Stimulated activated CD8-positive, alpha-beta memory T cell treated with anti-CD3 and anti-CD28 coated beads, Interleukin-7, amount 100 ng/mL, for 48 hours (primary cell): ENCODE measurements around the gene TNIK.
"Not testable (repeated sequence)": the region's sequence is repeated elsewhere in the genome, so short reads cannot be mapped to it uniquely, and the experiment has no call there.

ENCODE experiments used
- DNase-seq, 2 donors: peaks; one replicate each; pipeline ENCODE4 v3.0.0-alpha.2; 2020; ENCODE audit warnings: low read depth in 1 of 2; ENCODE audit errors: extremely low read depth in 1 of 2

The TNIK gene

DNA sequence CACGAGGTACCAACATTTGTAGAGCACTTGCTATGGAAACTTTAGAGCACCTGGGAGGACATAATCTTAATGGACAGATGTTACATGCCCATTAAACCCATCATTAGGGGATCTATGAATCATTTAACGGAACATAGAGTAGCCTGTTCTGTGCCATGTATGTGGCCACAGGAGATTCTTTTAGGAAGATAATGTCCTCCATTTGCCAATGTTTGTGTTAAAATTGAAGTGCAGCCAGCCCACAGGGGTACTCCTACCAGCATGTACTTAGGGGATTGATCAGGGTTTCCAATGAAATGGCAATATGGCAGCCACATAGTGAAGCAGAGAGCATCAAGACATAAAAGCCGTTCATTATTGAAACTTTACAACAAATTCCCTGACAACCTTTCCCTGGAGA lies 70.7 kb downstream of the TNIK start:
- no peak for DNase-seq

DNA sequence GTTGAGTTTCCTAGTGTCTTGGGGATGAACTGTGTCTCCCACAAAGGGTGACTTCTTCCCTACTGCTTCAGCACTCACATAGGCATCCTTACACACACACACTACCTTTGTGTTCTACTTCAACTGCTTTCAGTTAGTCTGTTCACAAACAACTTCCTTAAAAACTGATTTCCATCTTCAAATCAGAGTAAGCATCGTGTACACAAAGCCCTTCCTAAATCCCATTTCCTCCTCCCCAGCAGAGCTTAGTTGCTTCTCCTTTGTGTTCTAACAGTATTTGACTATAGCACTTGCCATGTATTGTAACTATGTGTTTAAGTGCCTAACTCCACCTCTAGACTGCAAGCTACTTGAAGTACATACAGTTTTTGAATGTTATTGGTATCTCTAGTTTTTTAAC lies 71.7 kb downstream of the TNIK start:
- DNase-seq = no peak

DNA sequence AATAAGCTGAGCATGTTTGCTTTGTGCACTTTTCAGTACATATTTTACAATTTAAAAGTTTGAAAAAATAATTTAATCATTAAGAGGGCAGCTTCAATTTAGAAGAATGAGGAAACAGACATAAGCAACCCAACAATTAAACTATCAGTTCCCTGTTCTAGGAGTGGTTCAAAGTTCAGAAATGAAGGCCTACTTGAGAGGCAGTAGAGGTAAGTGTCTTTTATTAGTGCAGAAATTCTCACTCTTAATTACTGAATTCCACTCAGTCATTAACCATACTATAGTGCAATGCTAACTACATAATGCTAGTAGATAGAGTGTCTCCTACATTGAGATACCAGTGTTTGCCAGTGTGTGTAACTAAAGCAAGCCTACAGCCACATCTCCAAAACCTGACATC lies 73.1 kb downstream of the TNIK start:
- DNase-seq = no peak

DNA sequence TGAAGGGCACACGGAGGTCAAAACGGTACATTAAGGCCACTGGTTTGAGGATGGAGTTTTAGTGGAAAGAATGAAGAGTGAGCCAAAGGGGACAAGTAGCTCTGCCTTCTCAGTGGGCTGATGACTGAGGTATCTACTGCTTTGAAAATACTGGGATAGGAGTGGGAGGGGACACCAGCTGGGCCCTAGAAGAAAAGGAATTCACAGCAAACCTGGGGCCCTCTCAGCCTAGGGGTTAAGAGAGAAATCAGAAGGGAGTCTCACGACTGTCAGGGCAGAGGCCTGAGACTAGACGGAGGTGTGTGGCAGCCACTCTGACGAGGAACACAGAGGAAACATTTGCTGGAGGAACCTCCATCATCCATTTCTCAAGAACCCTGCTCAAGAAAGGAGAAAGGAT lies 75.1 kb downstream of the TNIK start:
- DNase-seq = no peak

DNA sequence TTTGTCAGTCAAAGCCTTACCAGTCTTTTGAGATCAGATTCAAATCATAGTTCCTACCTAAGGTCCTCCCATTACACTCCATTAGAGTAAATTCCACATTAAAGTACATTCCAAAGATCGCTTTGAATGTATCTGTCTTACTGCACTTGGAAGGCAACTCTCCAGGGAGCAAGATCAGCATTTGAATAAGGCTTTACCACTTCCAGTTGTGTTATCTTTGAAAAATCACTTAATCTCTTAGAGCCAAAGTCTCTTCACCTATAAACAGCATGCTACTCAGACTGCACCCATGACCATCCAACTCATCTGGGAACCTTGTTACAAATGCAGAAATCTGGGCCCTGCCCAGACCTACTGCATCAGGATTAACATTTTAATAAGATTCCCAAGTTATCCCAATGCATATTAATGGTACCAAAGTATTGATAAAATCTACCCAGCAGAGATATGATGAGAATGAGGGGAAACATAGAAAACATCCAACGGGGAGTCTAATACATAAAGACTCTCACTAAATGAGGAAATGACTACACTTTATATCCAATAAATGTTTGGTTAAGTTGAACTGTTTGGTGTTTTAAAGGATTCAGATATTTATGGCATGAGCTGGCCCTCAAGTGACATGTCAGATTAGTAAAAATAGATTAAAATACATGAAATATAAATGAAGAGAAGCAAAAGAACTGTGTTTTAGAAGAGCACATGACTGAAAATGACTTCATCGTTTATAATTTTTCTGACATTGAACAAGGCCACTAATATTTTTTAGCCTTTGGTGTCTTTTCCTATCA lies 75.9 kb downstream of the TNIK start:
- DNase-seq = no peak

DNA sequence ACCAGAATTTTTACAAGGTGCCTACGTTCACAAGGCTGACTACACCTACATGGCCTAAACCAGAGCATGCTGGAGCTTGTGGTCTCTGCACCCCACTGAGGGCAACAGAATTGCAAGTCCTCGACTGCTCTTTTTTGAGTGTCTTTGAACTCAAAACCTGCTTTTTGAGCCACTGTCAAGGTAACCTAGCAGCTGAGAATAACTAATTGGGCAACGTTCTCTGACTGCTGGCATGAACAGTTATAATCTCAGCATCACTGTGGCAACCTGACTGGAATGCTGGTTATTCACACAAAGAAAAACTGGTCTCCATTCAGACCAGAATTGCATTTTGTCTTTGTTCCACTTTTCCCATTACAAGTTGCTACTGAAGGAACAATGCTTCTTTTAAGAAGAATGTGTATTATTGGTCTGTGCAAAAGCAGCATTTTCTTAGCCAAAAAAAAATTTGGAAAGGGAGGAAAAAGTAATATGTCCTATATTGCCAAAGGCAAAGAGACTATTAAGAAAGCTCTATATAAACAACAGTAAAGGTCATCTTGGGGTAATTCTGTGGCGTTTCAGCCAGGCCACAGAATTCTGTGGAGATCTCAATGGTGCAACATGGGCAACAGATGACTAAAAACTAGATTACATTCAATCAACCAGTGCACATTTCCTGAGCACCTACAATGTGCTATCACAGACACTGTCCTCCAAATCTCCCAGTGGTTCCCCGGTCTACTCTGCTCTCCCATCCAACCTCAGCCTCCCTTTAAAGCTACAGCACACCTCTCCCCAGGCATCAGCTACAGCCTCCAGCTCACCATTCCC lies 76.8 kb downstream of the TNIK start:
- DNase-seq = no peak

DNA sequence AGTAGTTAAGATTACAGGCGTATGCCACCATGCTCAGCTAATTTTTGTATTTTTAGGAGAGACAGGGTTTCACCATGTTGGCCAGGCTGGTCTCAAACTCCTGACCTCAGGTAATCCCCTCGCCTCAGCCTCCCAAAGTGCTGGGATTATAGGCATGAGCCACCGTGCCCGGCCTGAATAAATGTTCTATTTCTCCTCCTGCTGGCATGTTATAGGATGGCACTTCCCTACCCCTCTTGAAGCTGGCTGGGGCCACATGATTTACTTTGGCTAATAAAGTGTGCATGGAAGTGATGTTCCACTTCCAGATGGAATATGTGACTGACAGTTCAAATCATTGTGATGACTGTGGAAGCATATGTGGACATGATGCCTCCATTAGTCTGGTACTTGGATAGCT lies 77.9 kb downstream of the TNIK start:
- not testable (repeated sequence) for DNase-seq

DNA sequence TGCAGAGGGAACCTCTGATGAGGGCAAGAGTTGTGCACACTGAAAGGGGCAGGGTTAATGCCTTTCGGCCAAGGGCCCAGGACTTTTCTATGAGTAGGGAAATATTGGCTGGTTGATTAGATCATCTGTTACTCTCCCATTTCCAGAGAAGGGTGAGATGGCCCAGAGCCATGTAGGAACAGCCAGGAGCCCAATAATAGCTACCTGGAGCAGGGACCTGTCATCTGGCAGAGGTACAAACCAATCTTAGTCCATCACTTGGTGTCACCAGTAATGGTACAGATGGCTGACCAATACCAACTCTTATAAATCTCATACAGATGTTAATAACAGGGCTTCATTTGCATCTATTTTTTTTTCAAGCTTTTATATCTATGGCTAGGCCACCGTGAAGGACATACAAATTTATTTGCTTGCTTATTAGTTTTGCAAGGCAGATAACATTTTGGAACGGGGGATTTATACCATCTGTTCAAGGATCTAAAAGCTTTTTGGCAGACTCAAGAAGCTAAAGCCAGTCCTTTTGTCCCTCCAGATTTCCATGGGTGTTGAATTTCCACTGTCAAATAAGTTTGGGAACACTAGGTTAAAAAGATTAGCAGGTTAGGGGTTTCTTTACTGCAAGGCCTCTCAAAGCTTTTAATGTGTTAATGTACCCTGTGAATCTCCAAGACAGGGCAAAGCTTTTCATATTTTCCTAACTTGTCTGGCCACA lies 79.3 kb downstream of the TNIK start:
- no peak for DNase-seq

DNA sequence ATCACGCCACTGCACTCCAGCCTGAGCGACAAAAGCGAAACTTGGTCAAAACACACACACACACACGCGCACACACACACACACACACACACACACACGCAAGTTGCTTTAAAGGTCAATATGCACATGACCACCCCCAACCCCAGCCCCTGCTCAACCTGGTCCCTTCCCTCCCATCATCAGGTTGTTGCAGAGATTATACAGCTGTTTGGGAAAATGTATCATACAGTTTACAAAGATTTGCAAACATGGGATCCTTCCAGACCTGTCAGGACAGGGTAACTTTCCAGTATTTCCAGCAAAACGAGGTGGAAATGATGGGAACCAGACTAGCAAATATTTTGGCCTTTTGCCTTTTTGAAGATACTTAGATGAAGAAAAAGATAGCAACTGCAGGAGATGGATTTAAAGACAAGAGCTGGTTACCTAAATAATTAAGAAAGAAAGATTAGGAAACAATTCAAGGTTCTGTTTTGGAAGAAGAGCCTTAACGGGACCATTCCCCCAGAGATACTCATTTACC lies 80.2 kb downstream of the TNIK start:
- DNase-seq = no peak

DNA sequence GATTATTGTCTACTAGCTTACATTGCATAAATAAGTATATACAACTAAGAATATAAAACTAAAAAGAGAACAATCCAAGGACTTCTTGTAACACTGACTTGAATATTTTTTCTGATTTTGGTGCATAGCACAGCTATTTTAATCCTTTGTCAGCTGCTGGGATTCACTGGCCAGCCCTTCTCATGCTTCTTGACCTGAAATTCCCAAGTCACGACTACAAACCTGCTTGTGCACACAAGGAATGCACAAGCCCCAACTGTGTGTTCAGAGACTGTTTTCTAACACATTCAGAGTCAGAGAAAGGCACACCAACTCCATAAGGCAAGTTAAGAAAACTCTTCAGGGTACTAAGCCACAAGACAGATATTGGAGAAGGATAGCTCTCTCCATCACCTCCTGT lies 80.9 kb downstream of the TNIK start:
- DNase-seq = no peak

DNA sequence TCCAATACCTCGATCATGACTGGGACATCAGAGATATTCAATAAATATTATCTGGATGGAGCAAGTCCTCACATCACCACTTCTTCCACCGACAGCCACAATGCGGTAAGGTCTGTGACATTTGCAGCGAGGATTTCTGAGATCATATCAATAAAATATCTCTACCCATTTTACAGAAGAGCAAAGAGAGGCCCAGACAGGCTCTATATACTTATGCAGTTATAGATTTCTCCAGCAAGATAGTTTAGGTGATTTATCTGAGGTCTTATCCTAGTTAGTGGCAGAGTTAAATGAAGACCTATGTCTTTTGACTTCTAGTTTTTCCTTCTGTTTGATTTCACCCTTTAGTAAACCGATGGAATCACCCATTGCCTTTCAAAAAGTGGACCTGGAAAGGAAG lies 81.6 kb downstream of the TNIK start:
- no peak for DNase-seq

DNA sequence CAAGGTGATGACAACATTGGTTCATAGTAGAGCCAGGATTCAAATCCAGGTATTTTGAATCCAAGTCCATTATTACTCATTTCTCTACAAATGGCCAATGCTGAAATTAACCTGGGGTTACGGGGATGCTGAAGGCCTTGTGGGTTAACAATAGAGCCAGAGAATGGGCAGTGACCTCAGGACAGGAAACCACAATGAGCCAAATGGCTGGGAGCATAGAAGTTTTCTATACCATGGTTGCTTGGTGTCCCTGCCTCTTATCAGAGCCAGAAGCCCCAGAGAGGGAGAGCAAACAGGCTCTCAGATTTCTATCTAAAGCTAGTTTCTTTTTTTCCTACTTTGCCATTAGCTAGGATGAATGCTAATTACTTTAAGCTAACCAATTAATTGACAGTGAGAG lies 82.3 kb downstream of the TNIK start:
- DNase-seq = no peak

DNA sequence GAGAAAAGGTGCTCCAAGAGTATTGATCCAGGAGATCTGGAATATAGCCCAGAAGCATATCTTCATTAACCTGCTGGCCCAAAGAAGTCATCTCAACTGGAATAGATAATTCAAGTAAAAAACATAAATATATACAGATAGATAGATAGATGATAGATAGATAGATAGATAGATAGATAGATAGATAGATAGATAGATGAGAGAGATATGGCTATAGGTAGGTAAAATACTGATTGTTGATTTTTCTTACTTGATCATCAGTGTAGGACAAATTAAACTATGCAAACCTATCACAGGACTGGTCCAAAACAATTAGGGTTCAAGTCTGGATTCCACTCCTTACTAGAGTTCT lies 83.6 kb downstream of the TNIK start:
- no peak for DNase-seq

DNA sequence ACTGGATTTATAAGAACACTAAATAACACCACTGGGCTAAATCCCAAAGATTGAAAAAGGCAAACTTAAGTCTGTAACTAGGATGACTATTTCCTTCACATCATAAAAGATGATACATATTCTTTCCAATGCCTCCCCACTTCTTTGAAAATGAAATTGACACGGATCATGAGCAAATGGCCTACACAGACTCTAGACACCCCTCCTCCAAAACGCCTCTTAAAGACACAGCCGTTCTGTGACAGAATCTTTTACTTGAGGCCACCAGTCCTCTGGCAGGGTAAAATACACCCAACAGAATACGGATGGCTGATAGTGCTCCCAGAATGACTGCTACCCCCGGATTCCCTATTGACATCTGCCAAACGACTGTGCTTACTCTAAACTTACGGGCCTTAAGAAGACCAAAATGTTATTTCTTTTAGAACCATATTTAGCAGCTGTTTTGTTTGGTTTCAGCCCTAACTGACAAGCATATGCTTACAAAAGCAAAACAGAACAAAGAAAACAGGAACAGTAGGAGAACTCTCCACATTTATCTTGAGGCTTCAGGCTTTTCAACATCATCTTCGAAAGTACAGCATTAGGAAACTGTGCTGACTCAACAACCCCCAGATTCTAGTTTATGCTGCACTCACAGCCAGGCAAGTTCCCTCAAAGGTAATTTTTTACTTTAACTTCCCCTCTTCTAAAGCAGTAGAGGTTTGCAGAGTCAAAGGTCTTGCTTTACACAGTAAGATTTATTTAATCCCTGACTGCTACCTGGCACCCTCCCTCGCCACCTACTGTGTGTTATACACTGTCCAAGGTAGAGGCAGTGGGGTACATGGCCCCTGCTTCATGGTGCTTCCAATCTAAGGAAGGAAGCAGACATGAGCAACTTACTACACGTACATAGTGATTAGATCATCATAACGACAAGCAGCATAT lies 84.3 kb downstream of the TNIK start:
- DNase-seq = no peak

DNA sequence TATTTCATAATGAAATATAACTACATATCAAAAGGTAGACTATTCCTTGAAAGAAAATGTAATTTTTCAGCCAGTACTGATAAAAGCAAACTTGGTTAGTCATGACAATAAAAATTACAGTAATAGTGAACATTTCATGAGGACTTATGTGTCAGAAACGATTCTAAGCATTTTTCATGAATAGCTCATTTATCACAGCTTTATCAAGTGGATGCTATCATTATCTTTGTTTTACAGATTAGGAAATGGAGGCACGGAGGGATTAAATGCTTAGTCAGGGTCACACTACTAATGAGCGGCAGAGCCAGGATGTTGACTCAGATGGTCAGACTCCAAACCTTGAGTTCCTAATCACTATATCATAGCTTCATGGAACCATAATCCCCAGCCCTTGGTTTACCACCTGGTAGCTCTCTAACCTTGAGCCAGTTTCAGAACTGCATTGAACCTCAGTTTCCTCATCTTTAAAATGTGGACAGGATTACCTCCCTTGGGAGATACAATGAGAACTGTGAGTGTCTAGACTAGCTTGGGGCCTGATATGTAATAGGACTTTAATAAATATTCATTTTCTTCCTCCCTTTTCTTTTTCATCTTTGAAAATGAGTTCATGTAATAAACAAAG lies 85.4 kb downstream of the TNIK start:
- no peak for DNase-seq

DNA sequence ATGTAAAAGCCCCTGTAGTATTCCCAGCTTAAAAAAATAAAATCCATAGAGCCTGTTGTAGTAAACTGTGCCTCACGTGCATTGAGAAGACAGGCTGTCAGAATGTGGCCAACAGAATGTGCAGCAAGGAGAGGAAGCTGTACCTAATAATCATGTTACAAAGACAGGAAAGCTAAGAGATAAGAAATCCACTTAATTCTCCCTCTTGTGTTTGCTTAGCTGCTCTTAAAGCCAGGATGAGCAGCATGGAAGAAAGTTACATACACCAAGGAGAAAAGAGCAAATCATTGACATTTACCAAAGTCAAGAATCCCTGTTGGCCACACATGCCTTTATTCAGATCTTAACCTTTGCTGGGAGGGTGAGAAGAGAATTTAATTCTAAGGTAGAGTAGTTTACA lies 85.9 kb downstream of the TNIK start:
- no peak for DNase-seq

DNA sequence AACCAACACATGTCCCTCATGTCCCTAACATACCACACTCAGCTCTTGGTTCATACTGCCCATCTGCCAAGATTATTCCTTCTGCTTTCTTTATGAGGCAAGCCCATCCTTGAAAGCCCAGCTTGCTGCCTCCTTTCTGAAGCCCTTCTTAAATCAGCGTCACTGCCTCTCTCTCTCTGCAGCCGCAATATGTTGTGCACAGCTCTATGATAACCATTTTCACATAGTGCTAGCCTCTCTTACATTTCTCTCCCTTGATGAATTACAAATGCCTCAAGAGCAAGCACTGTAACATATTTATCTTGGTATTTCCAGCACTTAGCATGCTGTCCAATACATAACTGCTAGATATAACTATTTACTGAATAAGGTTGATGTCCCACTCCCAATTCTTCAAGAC lies 86.5 kb downstream of the TNIK start:
- no peak for DNase-seq

DNA sequence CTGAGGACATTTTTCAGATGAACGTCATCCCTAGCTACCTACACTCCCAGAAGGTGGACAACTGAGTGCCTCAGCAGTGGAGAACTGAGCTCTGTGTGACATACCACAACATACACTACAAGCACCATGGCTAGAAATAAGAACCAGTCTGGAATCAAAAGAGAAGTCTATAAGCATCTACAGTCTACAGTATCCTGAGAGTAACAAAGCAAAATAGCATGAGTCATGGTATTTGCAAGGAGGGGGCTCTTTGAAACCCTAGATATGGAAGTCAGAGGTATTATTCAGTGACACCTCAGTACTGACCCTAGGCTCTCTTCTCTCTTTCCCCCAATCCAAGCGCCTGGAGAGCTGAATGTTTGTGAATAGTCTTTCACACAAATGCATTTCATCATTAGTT lies 87.5 kb downstream of the TNIK start:
- DNase-seq = no peak

DNA sequence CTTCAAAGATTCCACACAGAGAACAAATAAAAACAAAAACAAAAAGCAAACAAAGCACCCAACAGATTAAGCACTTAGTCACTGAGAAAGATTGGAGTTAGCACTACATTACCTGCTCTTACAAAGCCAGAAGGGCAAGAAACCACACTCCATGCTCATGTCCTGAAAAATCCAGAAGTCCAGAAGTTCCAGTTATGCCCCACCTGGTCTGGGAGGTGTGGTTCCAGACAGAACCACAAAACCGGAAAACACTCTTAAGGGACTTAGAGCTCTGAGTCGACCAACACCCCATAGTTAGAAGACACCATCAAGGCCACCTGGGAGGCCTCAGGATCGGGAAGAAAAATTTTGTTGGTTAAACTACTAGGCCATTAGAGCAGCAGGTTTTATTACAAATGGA lies 88.9 kb downstream of the TNIK start:
- no peak for DNase-seq

DNA sequence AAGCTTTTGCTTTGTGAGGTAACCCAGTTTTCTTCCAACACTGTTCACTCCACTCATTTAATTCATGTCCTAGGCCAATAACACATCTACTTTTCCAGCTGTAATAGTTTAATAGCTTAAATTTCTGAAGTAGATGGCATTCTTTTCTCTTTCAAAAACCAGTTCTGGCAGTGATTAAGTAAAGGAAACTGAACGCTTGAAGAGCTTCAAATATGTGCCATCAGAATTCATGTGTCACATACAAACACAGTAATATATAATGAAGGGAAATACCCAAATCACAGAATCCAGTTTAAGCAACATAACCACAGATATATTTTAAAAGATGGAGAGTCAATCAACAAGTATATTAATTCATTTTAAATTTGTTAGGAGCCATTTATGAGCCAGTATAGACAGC lies 91.0 kb downstream of the TNIK start:
- no peak for DNase-seq
